GM12801 (cell line): ENCODE measurements around the gene SLC38A5.

Source experiments
- TF ChIP-seq, protein P1 (sequence below): IDR thresholded peaks from one replicate; pipeline ENCODE4 v1.5.1; 2011; ENCODE audit warnings: control low read depth; ENCODE audit not compliant: insufficient read length; ENCODE audit errors: extremely low read depth

The SLC38A5 gene

DNA sequence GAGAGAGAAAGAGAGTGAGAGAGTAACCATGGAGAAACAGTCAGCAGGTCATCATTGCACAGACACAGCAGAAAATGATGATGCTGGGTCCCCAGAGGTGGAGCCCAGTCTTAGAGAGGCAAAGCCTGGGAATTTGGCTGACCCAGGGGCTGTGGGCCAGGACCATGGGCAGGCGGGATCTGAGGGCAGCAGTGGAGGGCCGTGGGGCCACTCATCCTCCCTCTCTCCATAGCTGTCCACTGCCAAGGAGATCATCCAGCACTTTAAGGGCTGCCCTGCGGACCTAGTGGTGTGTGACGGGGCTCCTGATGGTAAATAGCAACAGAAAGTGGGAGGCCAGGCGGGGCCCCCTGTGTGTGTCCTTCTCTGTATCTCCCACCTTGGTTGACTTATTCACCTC is 8.7 kb upstream of the SLC38A5 start:
- TF ChIP-seq, protein P1, sequence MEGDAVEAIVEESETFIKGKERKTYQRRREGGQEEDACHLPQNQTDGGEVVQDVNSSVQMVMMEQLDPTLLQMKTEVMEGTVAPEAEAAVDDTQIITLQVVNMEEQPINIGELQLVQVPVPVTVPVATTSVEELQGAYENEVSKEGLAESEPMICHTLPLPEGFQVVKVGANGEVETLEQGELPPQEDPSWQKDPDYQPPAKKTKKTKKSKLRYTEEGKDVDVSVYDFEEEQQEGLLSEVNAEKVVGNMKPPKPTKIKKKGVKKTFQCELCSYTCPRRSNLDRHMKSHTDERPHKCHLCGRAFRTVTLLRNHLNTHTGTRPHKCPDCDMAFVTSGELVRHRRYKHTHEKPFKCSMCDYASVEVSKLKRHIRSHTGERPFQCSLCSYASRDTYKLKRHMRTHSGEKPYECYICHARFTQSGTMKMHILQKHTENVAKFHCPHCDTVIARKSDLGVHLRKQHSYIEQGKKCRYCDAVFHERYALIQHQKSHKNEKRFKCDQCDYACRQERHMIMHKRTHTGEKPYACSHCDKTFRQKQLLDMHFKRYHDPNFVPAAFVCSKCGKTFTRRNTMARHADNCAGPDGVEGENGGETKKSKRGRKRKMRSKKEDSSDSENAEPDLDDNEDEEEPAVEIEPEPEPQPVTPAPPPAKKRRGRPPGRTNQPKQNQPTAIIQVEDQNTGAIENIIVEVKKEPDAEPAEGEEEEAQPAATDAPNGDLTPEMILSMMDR, result no peak

- TF ChIP-seq, protein P1, result no peak
Observed at GRCh38 chrX:48477960-48478755, 8.1 kb upstream of the SLC38A5 start.

DNA sequence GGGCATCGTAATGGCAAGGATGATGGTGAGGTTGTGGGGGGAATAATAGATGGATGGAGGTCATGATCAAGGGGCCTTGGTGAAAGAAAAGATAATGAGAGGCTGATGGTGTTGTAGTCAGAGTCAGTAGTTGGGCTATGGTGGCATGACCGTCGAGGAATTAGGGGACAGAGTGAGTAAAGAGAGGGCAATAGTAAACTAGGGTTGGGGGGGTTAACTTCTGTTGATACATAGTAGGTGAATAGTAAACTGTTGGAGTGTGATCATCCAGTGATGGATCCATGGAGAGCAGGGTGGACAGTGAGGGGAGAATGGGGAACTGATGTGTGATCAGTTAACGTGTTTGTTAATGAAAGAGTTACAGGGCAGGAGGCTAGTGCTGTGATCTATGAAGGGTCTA is 6.9 kb upstream of the SLC38A5 start:
- TF ChIP-seq, protein P1, result no peak

GRCh38 chrX:48475774-48476577 is 5.9 kb upstream of the SLC38A5 start, which contains the start of gene FTSJ1:
TSS of gene FTSJ1 (plus strand) at chrX:48476199. CDS start at chrX:48478048, 1,849 bp downstream.
- TF ChIP-seq, protein P1, result no peak

GRCh38 chrX:48475296-48475695 is 5.2 kb upstream of the SLC38A5 start:
- TF ChIP-seq, protein P1, result no peak

DNA sequence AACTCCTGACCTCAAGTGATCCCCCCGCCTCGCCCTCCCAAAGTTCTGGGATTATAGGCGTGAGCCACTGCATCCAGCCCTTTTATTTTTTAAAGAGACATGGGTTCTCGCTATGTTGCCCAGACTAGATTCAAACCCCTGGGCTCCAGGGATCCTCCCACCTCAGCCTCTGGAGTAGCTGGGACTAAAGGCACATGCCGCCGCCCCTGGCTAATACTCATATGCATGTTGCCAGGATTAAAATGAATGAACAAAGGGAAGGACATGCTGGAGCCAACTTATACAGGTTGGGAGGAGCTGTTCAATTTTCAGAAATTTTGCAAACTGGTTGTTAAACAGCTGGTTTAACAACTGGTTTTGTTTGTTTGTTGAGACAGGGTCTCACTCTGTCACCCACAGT is 4.5 kb upstream of the SLC38A5 start:
- TF ChIP-seq, protein P1, result no peak

DNA sequence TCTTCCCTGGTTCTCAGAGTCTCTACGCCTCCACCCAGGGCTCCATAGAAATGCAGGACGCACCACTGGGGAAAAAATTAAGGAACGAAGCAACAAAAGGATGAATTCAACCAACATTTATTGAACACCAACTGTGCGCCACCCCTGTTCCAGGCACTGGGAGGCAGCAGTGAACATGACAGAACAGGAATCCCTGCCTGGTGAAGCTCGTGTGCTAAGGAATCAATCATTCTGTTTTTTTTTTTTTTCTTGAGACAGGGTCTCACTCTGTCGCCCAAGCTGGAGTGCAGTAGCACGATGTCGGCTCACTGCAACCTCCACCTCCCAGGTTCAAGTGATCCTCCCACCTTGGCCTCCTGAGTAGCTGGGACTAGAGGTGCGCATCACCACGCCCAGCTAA is 4.1 kb upstream of the SLC38A5 start:
- TF ChIP-seq, protein P1, result no peak
